HEK293 (cell line): Measurements from ENCODE around the gene KDM3B.

Experiments
- AEBP2 ChIP-seq: fragments of 450-650 bp; formaldehyde crosslinking; IDR thresholded peaks from 2 replicates; pipeline ENCODE4 v1.5.1; 2016; ENCODE audit warnings: missing biosample characterization, missing genetic modification characterization, borderline replicate concordance
- BCL11B ChIP-seq: fragments of 450-650 bp; formaldehyde crosslinking; IDR thresholded peaks from 2 replicates; pipeline ENCODE4 v1.5.1; 2016; ENCODE audit warnings: low read depth, missing biosample characterization, missing genetic modification characterization
- KLF10 ChIP-seq: fragments of 450-650 bp; IDR thresholded peaks from 2 replicates; pipeline ENCODE4 v1.5.1; 2018; ENCODE audit warnings: missing biosample characterization, mild to moderate bottlenecking, missing genetic modification characterization
- MZF1 ChIP-seq: fragments of 450-650 bp; formaldehyde crosslinking; IDR thresholded peaks from 2 replicates; pipeline ENCODE4 v1.5.1; 2017; ENCODE audit warnings: missing biosample characterization, missing genetic modification characterization, borderline replicate concordance
- PBX3 ChIP-seq: sonication (generic); formaldehyde crosslinking; IDR thresholded peaks from 2 replicates; pipeline ENCODE4 v1.8.1; 2022; ENCODE audit warnings: mild to moderate bottlenecking, moderate library complexity, missing genetic modification reagents
- ZBTB21 ChIP-seq: fragments of 450-650 bp; formaldehyde crosslinking; IDR thresholded peaks from 2 replicates; pipeline ENCODE4 v1.5.1; 2017; ENCODE audit warnings: missing biosample characterization, missing genetic modification characterization
- ZBTB26 ChIP-seq: fragments of 450-650 bp; formaldehyde crosslinking; optimal IDR thresholded peaks from 2 replicates; pipeline ENCODE3; 2016; ENCODE audit warnings: missing biosample characterization, mild to moderate bottlenecking, missing genetic modification characterization
- ZBTB44 ChIP-seq: fragments of 450-650 bp; IDR thresholded peaks from 2 replicates; pipeline ENCODE4 v1.5.1; 2018; ENCODE audit warnings: missing biosample characterization, mild to moderate bottlenecking, missing genetic modification characterization
- ZBTB48 ChIP-seq: fragments of 450-650 bp; formaldehyde crosslinking; IDR thresholded peaks from 2 replicates; pipeline ENCODE4 v1.5.1; 2016; ENCODE audit warnings: missing biosample characterization, missing genetic modification characterization
- ZBTB7A ChIP-seq: fragments of 450-650 bp; formaldehyde crosslinking; IDR thresholded peaks from 2 replicates; pipeline ENCODE4 v1.5.1; 2016; ENCODE audit warnings: low read depth, missing biosample characterization, missing genetic modification characterization
- ZIC2 ChIP-seq: fragments of 450-650 bp; formaldehyde crosslinking; IDR thresholded peaks from 2 replicates; pipeline ENCODE4 v1.5.1; 2016; ENCODE audit warnings: missing biosample characterization, missing genetic modification characterization
- ZNF174 ChIP-seq: fragments of 450-650 bp; formaldehyde crosslinking; IDR thresholded peaks from 2 replicates; pipeline ENCODE4 v1.5.0; 2017; ENCODE audit warnings: missing biosample characterization, mild to moderate bottlenecking, missing genetic modification characterization
- ZNF211 ChIP-seq: fragments of 450-650 bp; formaldehyde crosslinking; IDR thresholded peaks from 2 replicates; pipeline ENCODE4 v1.5.1; 2016; ENCODE audit warnings: low read depth, missing biosample characterization, missing genetic modification characterization
- ZNF280D ChIP-seq: fragments of 450-650 bp; formaldehyde crosslinking; IDR thresholded peaks from 2 replicates; pipeline ENCODE4 v1.5.1; 2016; ENCODE audit warnings: missing biosample characterization, missing genetic modification characterization
- ZNF341 ChIP-seq: fragments of 450-650 bp; formaldehyde crosslinking; IDR thresholded peaks from 2 replicates; pipeline ENCODE4; 2016; ENCODE audit warnings: low read depth, missing biosample characterization, missing genetic modification characterization
- ZNF518A ChIP-seq: fragments of 450-650 bp; formaldehyde crosslinking; conservative IDR thresholded peaks from 2 replicates; pipeline ENCODE4 v1.5.1; 2016; ENCODE audit warnings: low read depth, missing biosample characterization, missing genetic modification characterization
- ZNF610 ChIP-seq: fragments of 450-650 bp; formaldehyde crosslinking; IDR thresholded peaks from 2 replicates; pipeline ENCODE4 v1.5.1; 2016; ENCODE audit warnings: missing biosample characterization, missing genetic modification characterization, borderline replicate concordance
- ZNF626 ChIP-seq: fragments of 450-650 bp; sonication (Bioruptor Pico); formaldehyde crosslinking; IDR thresholded peaks from 2 replicates; pipeline ENCODE4 v1.5.1; 2018; ENCODE audit warnings: missing biosample characterization, missing genetic modification characterization, inconsistent platforms
- ZNF660 ChIP-seq: fragments of 450-650 bp; IDR thresholded peaks from 2 replicates; pipeline ENCODE4 v1.5.1; 2018; ENCODE audit warnings: missing biosample characterization, mild to moderate bottlenecking, missing genetic modification characterization
- ZNF677 ChIP-seq: fragments of 450-650 bp; IDR thresholded peaks from 2 replicates; pipeline ENCODE4 v1.5.0; 2018; ENCODE audit warnings: missing biosample characterization, mild to moderate bottlenecking, missing genetic modification characterization, moderate library complexity
- ZNF704 ChIP-seq: fragments of 450-650 bp; formaldehyde crosslinking; IDR thresholded peaks from 2 replicates; pipeline ENCODE4 v1.5.1; 2016; ENCODE audit warnings: missing biosample characterization, missing genetic modification characterization
- ZNF76 ChIP-seq: fragments of 450-650 bp; formaldehyde crosslinking; IDR thresholded peaks from 2 replicates; pipeline ENCODE4; 2016; ENCODE audit warnings: low read depth, missing biosample characterization, missing genetic modification characterization, borderline replicate concordance
- ZNF777 ChIP-seq: fragments of 450-650 bp; formaldehyde crosslinking; IDR thresholded peaks from 2 replicates; pipeline ENCODE4 v1.5.1; 2017; ENCODE audit warnings: missing biosample characterization, missing genetic modification characterization, borderline replicate concordance

Gene KDM3B

GRCh38 chr5:138337685-138338410 lies 14.6 kb upstream of the KDM3B start, which contains the start of gene FAM53C (continued):
- TF ChIP-seq ZNF518A (tag by site-specific recombination) (0 out of 2 replicates have a peak, but pooled peaks have one; percentile 40), ZNF704 (tag by site-specific recombination) (no peak), BCL11B (tag by site-specific recombination) (0 out of 2 replicates have a peak, but pooled peaks have one; percentile 36), ZNF677 (tag by site-specific recombination) (no peak), ZNF626 (tag by site-specific recombination) (no peak), ZNF341 (tag by site-specific recombination) (peak; percentile 63), ZNF660 (tag by site-specific recombination) (peak; percentile 95), MZF1 (tag by site-specific recombination) (peak; percentile 4; the same call in 1 of the 2 replicates), ZBTB26 (tag by site-specific recombination) (peak; percentile 55), KLF10 (tag by site-specific recombination) (peak; percentile 60; the same call in 1 of the 2 replicates), ZNF280D (tag by site-specific recombination) (0 out of 2 replicates have a peak, but pooled peaks have one; percentile 2), PBX3 (CRISPR knock-in tag) (no peak), ZIC2 (tag by site-specific recombination) (no peak), ZBTB7A (tag by site-specific recombination) (peak; percentile 96), ZBTB48 (tag by site-specific recombination) (peak; percentile 46; the same call in 1 of the 2 replicates), ZNF76 (peak; percentile 96), ZNF174 (tag by site-specific recombination) (no peak), ZBTB44 (no peak; the same call in 1 of the 2 replicates), AEBP2 (tag by site-specific recombination) (no peak), ZNF610 (peak; percentile 78), ZNF211 (tag by site-specific recombination) (no peak), ZBTB21 (tag by site-specific recombination) (peak; percentile 8; the same call in 1 of the 2 replicates), ZNF777 (tag by site-specific recombination) (peak; percentile 15; the same call in 1 of the 2 replicates)
